Measurements from ENCODE around the gene IBA57. TPM values are rescaled to one million over a fixed set of nuclear protein-coding genes. Genes with fewer than 3 reads are reported as not detected.

The IBA57 gene
- total and polyA plus RNA-seq, 2 of the 8 experiments (the other 6 are each of a cell fraction or from before 2014, with no cell fraction given), result 2.6 to 5.9 TPM

DNA sequence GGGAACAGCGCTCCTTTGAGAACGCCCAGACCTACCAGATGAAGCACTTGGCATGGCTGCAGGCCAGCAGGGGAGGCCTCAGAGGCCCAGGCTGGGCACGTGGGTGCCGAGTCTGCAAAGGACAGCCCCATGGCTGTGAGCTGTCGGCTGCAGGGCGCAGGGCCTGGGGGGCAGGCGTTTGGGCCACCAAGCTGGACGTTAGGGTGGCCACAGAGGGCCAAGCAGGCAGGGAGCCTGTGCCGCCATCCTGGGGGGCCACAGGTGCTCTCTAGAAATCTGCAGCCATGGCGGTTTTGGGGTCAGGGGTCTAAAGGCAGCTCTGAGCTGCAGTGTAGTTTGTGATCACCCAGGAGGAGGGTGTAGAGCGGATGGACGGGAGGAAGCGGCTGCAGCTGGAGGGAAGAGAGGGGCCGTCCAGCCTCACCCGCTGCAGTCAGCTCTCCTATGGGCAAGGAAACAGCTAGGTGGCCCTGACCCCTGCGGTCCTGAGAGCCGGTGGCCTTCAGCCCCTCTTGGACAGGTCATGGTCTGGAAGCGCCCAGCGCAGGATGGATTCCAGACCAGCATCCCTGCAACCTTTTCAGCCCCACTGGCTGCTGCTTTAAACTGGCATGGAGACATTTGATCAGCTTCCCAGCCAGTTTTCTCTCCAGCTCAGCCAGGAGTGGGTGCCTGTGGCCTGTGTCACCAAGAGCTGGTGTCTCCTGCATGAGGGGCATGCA, 11.0 kb downstream of the IBA57 start:
- 90% methylated on average over 16 of the region's 19 CpGs; no CpG with 5 or more reads in 1 of the 2 experiments for WGBS, 2 experiments (ENCODE audit: extremely low coverage in 1 of 2, insufficient coverage in 1 of 2, insufficient read length in 1 of 2, insufficient replicate concordance in 2 of 2, low coverage in 1 of 2, low lambda C conversion rate in 2 of 2, missing lambda C conversion rate in 1 of 2)
- ChIA-PET POLR2A (ENCODE audit: partially characterized antibody) (interaction anchor here (0.9 to 3.2 kb wide), 4 partner anchors 10 to 46 kb away, joined by 3 to 14 read pairs (median 3); partner anchors contain the start of genes GUK1 and IBA57), CTCF (ENCODE audit: partially characterized antibody) (interaction anchor here (0.7 to 3.8 kb wide), 7 partner anchors 9 to 77 kb away, joined by 3 to 23 read pairs (median 3); partner anchors contain the start of genes GUK1 and IBA57)
- H3K4me1 ChIP-seq (replicated peaks in 1 of 4; ENCODE audit: control insufficient read depth in 3 of 4, insufficient read depth in 4 of 4, low read length in 3 of 4), result peaks cover 0 to 6% (median 4%) of the 10 kb centered on the region in 4 experiments; a peak in 4 of 7 replicates
- H3K23ac ChIP-seq (ENCODE audit: insufficient read length), result no peak overlapping the region
- no peak for FAIRE-seq
- H4K5ac ChIP-seq (ENCODE audit: insufficient read length, low read depth, low read length), result no peak overlapping the region
- no peak overlapping the region for H3K14ac ChIP-seq (ENCODE audit: insufficient read length)
- H4K8ac ChIP-seq (ENCODE audit: extremely low read depth, insufficient read depth, low read length), result peak overlapping the region; percentile 51; the same call in 1 of the 2 replicates
- H4K91ac ChIP-seq (replicated peaks; ENCODE audit: insufficient read length, low read length), result no peak overlapping the region
- H3K9ac ChIP-seq (replicated peaks in 1 of 4; ENCODE audit: extremely low read depth in 1 of 4, low read depth in 3 of 4, low read length in 3 of 4), result no peak overlapping the region
- H3K27ac ChIP-seq (ENCODE audit: low read depth, low read length), result no peak overlapping the region
- H3K23me2 ChIP-seq (ENCODE audit: low read depth, low read length), result peaks cover 2% of the 10 kb centered on the region; the same call in 1 of the 2 replicates
- H2BK5ac ChIP-seq (ENCODE audit: low read depth, low read length), result no peak overlapping the region
- H3K4me3 ChIP-seq (ENCODE audit: extremely low read depth in 1 of 4, insufficient read depth in 2 of 4, low read depth in 3 of 4, low read length in 4 of 4), result no peak overlapping the region
- no peak overlapping the region for H2BK15ac ChIP-seq (ENCODE audit: low read length)
- no peak overlapping the region for H2AK5ac ChIP-seq (ENCODE audit: low read depth, low read length)
- peaks cover 8 to 19% of the 10 kb centered on the region in 2 experiments for H4K20me1 ChIP-seq (replicated peaks in 1 of 2; ENCODE audit: control insufficient read depth in 1 of 2, insufficient read depth in 2 of 2, low read length in 2 of 2)
- H3K18ac ChIP-seq (ENCODE audit: extremely low read depth, low read length), result no peak overlapping the region
- H3K36me3 ChIP-seq (ENCODE audit: control insufficient read depth in 2 of 4, insufficient read depth in 4 of 4, low read length in 3 of 4), result no peaks in the 10 kb centered on the region; a peak in 1 of 8 replicates
- H3K79me2 ChIP-seq (ENCODE audit: control insufficient read depth in 1 of 2, insufficient read depth in 2 of 2, low read length in 2 of 2), result 0 out of 4 replicates have a peak, but pooled peaks cover 0 to 6% of the 10 kb centered on the region in 2 experiments
- no peak overlapping the region for H3K4me2 ChIP-seq (ENCODE audit: insufficient read depth in 1 of 2, low read depth in 2 of 2, low read length in 2 of 2)
- H2BK12ac ChIP-seq (ENCODE audit: low read depth, low read length), result no peak overlapping the region
- no peak for TF ChIP-seq SP2 (IDR thresholded peaks at IDR 0.05; ENCODE audit: low read length)
- TF ChIP-seq SRF (IDR thresholded peaks at IDR 0.05; ENCODE audit: low read depth, low read length), result no peak
- TF ChIP-seq GABPA (IDR thresholded peaks at IDR 0.05; ENCODE audit: borderline replicate concordance, insufficient read depth, low read length), result no peak
- no peak for TF ChIP-seq POLR2AphosphoS5 (IDR thresholded peaks at IDR 0.05; ENCODE audit: low read depth, low read length)
- no peak for TF ChIP-seq TAF1 (IDR thresholded peaks at IDR 0.05; ENCODE audit: low read depth, low read length)
- no peaks in the 10 kb centered on the region for H3K9me3 ChIP-seq (ENCODE audit: insufficient read depth in 2 of 2, low read depth in 1 of 2, low read length in 1 of 2)
- no peak for DNase-seq (ENCODE audit: low read depth in 1 of 2, low spot score in 2 of 2)
- H3K4ac ChIP-seq (replicated peaks; ENCODE audit: insufficient read length, low read depth, low read length), result no peak overlapping the region
- no peak overlapping the region for H3K56ac ChIP-seq (replicated peaks; ENCODE audit: insufficient read length, low read depth, low read length)
- H2AFZ ChIP-seq (ENCODE audit: low read length), result no peak overlapping the region
- no peak overlapping the region for H2BK20ac ChIP-seq (ENCODE audit: low read length)
- H3K79me1 ChIP-seq (ENCODE audit: low read depth, low read length), result peaks cover 10% of the 10 kb centered on the region
- no peak overlapping the region for H2BK120ac ChIP-seq (replicated peaks; ENCODE audit: low read depth, low read length)
- no peaks in the 10 kb centered on the region for H3K27me3 ChIP-seq (replicated peaks in 1 of 4; ENCODE audit: control insufficient read depth in 3 of 4, extremely low read depth in 1 of 4, insufficient read depth in 3 of 4, low read length in 3 of 4)
